Measurements from ENCODE around the gene GSG1L. TPM values are rescaled to one million over a fixed set of nuclear protein-coding genes. Genes with fewer than 3 reads are reported as not detected.

GSG1L gene
- total RNA-seq, 1 donor from 2014 or later, result not detected

DNA sequence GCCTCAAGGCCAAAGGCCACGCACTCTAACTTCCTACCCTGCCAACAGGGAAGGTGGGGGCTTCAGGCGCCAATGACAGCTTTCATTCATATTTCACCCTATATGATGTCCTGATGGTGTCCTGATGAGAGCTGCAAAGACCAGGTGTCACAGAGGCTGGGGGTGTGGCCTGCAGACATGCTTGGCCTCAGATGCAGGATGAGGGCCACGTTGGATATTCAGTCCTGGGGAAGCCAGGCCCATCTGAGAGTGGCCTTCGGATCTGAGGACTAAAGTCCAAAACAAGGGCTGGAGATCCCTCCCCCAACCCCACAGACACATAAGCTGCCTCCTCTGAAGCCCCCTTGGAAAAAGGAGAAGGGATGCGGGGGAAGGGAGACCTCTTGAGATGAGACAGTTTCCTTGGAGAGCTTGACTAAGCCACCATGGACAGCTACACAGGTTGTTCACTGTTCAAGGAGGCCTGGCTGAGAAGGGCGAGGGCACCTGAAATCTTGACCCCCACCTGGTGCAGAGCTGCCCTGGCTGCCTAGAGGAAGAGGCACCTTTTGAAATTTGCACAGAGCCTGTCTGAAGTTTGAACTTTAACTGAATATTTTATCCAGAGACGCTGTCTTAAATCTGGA is 24.3 kb upstream of the GSG1L start:
- DNase-seq (ENCODE audit: low spot score), result no peak
- Mint-ChIP-seq H3K4me1 (ENCODE audit: low read depth) (no peaks in the 10 kb centered on the region), H3K27ac (no peak overlapping the region), H3K4me3 (no peak overlapping the region), H3K36me3 (ENCODE audit: low read depth) (peaks cover 5% of the 10 kb centered on the region), H3K27me3 (ENCODE audit: insufficient read depth) (no peaks in the 10 kb centered on the region), H3K9me3 (peaks cover 8% of the 10 kb centered on the region)
- intact Hi-C loops (cut with micrococcal nuclease), result no loop called here

DNA sequence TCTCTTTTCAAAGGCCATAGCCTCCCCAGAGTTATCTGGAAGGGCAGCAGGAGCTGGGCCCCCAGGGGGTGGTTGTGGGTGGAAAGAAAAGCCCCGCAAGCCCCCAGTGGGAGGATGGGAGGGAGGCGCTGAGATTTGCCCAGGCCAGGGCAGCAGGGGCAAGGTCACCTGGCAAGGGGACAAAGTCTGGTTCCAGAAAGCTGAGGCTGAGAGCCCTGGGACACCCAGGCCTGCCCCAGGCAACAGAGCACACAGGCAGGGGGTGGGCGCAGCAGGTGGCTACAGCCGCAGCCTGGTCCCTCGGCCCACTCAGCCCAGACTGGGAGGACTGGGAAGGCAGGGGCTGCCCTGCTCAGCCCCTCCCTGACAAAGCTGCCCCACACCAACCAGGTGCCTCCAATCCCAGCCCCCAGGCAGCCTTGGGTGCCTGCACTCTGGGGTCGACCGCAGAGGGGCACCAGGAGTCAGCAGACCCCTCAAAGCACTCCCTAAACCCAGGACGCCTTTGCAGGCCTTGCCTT is 23.7 kb upstream of the GSG1L start:
- no peaks in the 10 kb centered on the region for H3K27me3 Mint-ChIP-seq (ENCODE audit: insufficient read depth)
- H3K36me3 Mint-ChIP-seq (ENCODE audit: low read depth), result peaks cover 5% of the 10 kb centered on the region
- H3K4me3 Mint-ChIP-seq, result no peak overlapping the region
- no peak for DNase-seq (ENCODE audit: low spot score)
- H3K27ac Mint-ChIP-seq, result no peak overlapping the region
- intact Hi-C loops (cut with micrococcal nuclease), result no loop called here
- peaks cover 8% of the 10 kb centered on the region for H3K9me3 Mint-ChIP-seq
- H3K4me1 Mint-ChIP-seq (ENCODE audit: low read depth), result no peaks in the 10 kb centered on the region

DNA sequence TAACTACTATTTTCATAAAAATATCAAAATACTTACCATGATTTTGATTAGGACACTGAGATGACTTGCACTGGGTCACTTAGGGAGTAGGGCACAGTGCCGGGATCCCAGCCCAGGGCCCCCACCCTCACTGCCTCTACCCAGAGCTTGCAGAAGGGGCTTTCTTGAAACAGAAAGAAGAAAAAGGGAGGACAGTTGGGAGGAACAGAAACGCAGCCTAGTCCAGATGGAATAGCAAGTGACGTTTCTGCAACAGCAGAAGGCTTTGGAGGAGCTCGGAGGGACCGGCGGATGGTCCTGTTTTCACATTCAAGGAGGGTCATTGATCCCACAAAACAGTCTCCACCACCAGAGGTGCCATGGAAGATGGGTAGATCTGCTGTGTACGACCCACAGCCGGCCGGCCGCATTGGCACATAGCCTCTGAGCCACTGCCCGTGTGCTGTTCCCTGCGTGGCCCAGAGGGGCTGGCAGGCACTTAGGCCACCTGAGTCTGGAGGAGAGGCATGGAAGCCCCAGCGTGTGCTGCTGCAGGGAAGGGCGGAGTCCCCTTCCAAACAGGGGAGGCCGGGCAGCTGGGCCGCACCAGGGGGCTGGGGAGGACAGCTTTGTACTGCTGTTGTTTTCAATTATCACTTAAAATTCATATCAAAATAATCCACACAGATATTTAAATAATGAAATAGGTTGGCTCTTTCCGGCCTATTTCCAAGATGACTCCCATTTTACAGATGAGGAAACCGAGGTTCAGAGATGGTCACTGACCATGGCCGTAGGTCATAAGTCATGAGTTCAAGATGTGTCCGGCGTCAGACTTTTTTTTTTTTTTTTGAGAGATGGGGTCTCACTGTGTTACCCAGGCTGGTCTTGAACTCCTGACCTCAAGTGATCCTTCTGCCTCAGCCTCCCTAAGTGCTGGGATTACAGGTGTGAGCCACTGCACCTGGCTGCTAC is 22.9 kb upstream of the GSG1L start:
- H3K27ac Mint-ChIP-seq, result no peak overlapping the region
- intact Hi-C loops (cut with micrococcal nuclease), result no loop called here

DNA sequence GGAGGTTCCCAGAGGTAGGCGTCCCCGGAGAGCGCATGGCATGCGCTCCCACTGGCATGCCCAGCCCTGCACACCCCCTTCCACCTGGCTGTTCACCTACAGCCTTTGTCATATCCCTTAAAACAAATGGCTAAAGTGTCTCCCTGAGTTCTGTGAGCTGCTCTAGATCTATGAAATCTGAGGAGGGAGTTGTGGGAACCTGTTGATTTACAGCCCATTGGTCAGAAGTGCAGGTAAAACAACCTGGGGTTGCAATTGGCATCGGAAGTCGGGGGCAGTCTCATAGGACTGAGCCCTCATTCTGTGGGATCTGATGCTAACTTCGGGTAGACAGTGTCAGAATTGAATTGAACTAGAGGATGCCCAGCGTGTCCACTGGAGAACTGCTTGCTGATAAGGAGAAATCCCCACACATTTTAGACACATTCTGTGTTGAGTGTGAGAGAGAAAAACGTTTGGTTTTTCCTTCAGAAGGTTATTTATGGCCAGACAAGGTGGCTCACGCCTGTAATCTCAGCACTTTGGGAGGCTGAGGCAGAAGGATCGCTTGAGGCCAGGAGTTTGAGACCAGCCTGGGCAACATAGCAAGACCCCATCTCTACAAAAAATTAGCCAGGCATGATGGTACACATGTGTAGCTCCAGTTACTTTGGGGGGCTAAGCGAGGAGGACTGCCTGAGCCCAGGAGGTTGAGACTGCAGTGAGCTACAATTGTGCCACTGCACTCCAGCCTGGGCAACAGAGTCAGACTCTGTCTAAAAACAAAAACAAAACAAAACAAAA is 22.1 kb upstream of the GSG1L start:
- Mint-ChIP-seq H3K27ac (no peak overlapping the region), H3K4me3 (no peak overlapping the region), H3K9me3 (peaks cover 8% of the 10 kb centered on the region), H3K36me3 (ENCODE audit: low read depth) (peaks cover 5% of the 10 kb centered on the region), H3K4me1 (ENCODE audit: low read depth) (no peaks in the 10 kb centered on the region), H3K27me3 (ENCODE audit: insufficient read depth) (no peaks in the 10 kb centered on the region)
- DNase-seq (ENCODE audit: low spot score), result no peak
- intact Hi-C loops (cut with micrococcal nuclease), result no loop called here

More for the DNA sequence above, 22.9 kb upstream of the GSG1L start:
- H3K4me3 Mint-ChIP-seq, result no peak overlapping the region
- H3K4me1 Mint-ChIP-seq (ENCODE audit: low read depth), result no peaks in the 10 kb centered on the region
- no peak for DNase-seq (ENCODE audit: low spot score)
- peaks cover 8% of the 10 kb centered on the region for H3K9me3 Mint-ChIP-seq
- H3K27me3 Mint-ChIP-seq (ENCODE audit: insufficient read depth), result no peaks in the 10 kb centered on the region
- H3K36me3 Mint-ChIP-seq (ENCODE audit: low read depth), result peaks cover 5% of the 10 kb centered on the region

DNA sequence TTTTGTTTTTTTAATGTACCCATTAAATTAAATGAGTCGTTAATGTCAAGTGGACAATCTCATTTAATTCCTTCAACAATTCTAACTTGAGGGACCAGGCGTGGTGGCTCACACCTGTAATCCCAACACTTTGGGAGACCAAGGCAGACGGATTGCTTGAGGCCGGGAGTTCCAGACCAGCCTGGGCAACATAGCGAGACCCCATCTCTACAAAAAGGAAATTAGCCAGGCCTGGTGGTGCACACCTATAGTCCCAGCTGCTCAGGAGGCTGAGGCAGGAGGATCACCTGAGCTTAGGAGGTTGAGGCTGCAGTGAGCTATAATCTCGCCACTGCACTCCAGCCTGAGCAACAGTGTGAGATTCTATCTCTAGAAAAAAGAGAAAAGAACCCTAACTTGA is 20.7 kb upstream of the GSG1L start:
- H3K4me1 Mint-ChIP-seq (ENCODE audit: low read depth), result no peaks in the 10 kb centered on the region
- intact Hi-C loops (cut with micrococcal nuclease), result no loop called here
- DNase-seq (ENCODE audit: low spot score), result no peak
- H3K4me3 Mint-ChIP-seq, result no peak overlapping the region
- H3K27ac Mint-ChIP-seq, result no peak overlapping the region
- no peaks in the 10 kb centered on the region for H3K27me3 Mint-ChIP-seq (ENCODE audit: insufficient read depth)
- H3K9me3 Mint-ChIP-seq, result peaks cover under 1% of the 10 kb centered on the region
- H3K36me3 Mint-ChIP-seq (ENCODE audit: low read depth), result no peaks in the 10 kb centered on the region

DNA sequence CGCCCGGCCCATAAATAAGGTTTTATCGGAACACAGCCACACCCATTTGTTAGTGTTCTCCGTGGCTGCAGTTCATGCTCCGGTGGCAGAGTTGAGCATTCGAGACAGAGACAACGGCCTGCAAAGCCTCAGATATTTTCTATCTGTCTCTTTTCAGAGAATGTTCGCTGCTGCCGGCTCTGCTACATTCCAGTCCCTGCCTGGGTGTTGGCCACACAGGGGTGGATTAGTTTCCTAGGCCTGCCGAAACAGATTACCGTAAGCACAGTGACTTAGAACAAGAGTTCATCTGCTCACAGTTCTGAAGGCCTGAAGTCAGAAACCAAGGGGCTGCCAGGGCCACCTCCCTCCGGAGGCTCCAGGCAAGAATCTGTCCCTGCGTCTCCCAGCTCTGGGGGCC is 19.1 kb upstream of the GSG1L start:
- H3K27ac Mint-ChIP-seq, result no peak overlapping the region
- DNase-seq (ENCODE audit: low spot score), result no peak
- intact Hi-C loops (cut with micrococcal nuclease), result no loop called here
- H3K9me3 Mint-ChIP-seq, result no peaks in the 10 kb centered on the region
- no peaks in the 10 kb centered on the region for H3K36me3 Mint-ChIP-seq (ENCODE audit: low read depth)
- H3K4me1 Mint-ChIP-seq (ENCODE audit: low read depth), result no peaks in the 10 kb centered on the region
- H3K27me3 Mint-ChIP-seq (ENCODE audit: insufficient read depth), result no peaks in the 10 kb centered on the region
- H3K4me3 Mint-ChIP-seq, result no peak overlapping the region

DNA sequence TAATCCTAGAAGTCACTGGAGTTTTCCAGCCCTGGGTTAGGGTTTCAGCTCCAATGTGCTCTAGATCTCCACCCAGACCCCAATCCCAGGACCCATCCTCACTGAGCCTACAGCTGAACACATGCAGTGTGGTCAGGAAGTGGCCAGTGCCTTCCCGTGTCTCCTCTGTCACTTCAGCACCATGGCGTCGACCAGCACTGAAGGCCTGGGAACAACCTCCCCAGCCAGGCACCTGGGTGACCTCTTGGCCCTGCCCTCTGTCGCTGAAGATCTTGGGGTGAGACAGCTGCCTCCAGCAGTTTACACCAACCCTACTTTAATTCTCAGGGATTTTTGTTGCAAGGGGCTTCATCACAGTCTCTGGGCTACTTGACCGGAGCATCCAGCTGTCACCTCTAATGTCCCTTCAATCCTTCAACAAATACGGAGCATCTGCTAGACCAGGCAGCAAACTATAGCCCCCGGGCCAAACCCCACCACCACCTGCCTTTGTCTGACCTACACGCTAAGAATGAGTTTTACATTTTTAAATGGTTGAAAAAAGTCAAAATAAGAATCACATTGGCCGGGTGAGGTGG is 18.0 kb upstream of the GSG1L start:
- no peaks in the 10 kb centered on the region for H3K4me1 Mint-ChIP-seq (ENCODE audit: low read depth)
- no peak for DNase-seq (ENCODE audit: low spot score)
- no peaks in the 10 kb centered on the region for H3K9me3 Mint-ChIP-seq
- H3K27me3 Mint-ChIP-seq (ENCODE audit: insufficient read depth), result peaks cover 3% of the 10 kb centered on the region
- no peak overlapping the region for H3K4me3 Mint-ChIP-seq
- no peaks in the 10 kb centered on the region for H3K36me3 Mint-ChIP-seq (ENCODE audit: low read depth)
- H3K27ac Mint-ChIP-seq, result no peak overlapping the region
- intact Hi-C loops (cut with micrococcal nuclease), result no loop called here

DNA sequence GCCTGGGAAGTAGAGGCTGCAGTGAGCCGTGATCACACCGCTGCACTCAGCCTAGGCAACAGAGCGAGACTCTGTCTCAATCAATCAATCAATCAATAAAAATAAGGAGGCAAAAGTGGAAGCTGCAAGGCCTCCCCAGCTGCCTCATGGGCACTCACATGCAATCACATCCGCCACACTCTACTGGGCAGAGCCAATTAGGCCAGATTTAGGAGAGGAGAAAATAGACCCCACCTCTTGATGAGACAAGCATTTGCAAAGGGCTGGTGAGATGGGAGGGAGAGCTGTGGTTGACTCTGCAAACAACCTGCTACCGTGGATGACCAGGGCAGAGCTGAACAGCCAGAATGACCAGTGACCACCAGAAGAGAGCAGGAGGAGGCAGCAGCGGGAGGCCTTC is 14.7 kb upstream of the GSG1L start:
- Mint-ChIP-seq H3K4me3 (no peak overlapping the region), H3K27me3 (ENCODE audit: insufficient read depth) (peaks cover 3% of the 10 kb centered on the region), H3K27ac (no peak overlapping the region), H3K9me3 (no peaks in the 10 kb centered on the region), H3K4me1 (ENCODE audit: low read depth) (no peaks in the 10 kb centered on the region), H3K36me3 (ENCODE audit: low read depth) (no peaks in the 10 kb centered on the region)
- no peak for DNase-seq (ENCODE audit: low spot score)
- intact Hi-C loops (cut with micrococcal nuclease), result no loop called here

DNA sequence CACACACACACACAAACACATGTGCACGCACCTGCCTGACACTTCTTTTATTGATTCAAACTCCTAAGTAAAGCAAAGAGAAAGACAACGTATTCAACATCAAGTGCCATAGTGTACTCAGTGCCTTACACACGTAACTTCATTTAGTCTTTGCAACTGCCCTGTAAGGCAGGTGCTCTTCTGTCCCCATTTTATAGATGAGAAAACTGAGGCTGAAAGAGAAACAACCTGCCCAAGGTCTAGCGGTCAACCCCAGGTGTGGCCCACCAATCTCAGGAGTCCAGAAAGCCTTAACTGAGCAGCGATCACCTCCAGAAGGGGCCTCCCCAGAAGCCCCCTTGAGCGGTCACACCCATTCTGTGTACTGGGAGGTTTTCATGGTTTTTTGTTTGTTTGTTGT is 10.3 kb upstream of the GSG1L start:
- intact Hi-C loops (cut with micrococcal nuclease), result no loop called here
- H3K9me3 Mint-ChIP-seq, result no peaks in the 10 kb centered on the region
- peaks cover 5% of the 10 kb centered on the region for H3K27me3 Mint-ChIP-seq (ENCODE audit: insufficient read depth)
- no peak overlapping the region for H3K4me3 Mint-ChIP-seq
- no peaks in the 10 kb centered on the region for H3K36me3 Mint-ChIP-seq (ENCODE audit: low read depth)
- DNase-seq (ENCODE audit: low spot score), result no peak
- H3K27ac Mint-ChIP-seq, result no peak overlapping the region
- H3K4me1 Mint-ChIP-seq (ENCODE audit: low read depth), result no peaks in the 10 kb centered on the region

DNA sequence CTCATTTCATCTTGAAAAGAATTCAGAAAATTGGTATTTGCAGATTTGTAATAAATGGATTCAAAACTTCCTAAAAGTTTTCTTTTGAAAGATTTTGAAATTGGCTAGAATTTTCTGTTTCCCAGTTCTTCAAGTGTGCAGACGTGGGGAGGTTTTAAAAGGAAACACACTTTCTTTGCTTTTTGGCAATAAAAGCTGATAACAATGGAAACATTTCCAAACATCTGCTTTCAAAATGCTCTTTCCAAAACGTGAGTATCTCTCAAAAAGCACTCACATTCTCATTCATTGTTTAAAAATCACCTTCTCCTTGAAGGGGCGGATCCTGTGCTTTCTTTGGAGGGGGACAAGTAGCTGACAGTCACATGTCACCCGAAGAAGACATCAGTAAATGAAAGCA is 8.6 kb upstream of the GSG1L start:
- no peaks in the 10 kb centered on the region for H3K4me1 Mint-ChIP-seq (ENCODE audit: low read depth)
- H3K9me3 Mint-ChIP-seq, result no peaks in the 10 kb centered on the region
- no peaks in the 10 kb centered on the region for H3K36me3 Mint-ChIP-seq (ENCODE audit: low read depth)
- intact Hi-C loops (cut with micrococcal nuclease), result no loop called here
- no peak overlapping the region for H3K4me3 Mint-ChIP-seq
- no peak overlapping the region for H3K27ac Mint-ChIP-seq
- H3K27me3 Mint-ChIP-seq (ENCODE audit: insufficient read depth), result peaks cover 5% of the 10 kb centered on the region
- no peak for DNase-seq (ENCODE audit: low spot score)

DNA sequence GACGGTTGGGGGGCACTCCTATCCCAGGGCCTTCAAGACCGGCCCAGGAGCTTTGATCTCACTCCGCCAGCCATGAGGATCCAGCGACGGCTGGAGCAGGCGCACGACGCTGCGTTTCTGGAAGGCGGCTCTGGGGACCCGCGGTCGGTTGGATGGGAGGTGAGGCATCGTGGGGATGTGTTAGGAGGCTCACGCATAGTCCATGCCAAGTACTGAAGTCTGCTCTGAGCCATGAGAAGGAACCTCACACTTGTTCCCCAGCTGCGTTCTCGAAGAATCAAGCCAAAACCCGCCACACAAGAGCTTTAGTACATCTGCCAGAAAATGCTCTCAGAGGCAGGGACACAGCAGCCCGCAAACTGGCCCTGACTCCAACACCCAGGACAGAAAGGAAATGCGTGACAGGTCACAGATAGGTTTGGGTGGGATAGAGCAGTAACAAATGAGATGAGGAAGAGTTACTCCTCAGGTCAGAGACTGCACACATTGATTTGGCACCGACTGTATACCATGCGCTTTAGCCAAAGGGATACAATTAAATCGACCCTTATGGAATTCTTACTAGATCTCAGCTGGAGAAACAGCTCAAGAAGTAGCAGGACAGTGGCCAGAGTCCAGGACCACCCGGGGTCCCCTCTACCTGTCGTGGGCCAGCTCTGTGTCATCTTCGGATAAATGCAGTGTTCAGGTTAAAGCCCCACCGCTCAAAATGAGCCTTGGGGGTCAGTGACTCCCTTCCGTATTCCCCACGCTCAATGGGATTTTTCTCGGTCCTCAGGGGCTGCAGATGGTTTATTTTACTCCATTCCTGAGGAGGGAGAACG is 6.7 kb upstream of the GSG1L start:
- intact Hi-C loops (cut with micrococcal nuclease), result loop anchor here (1.0 kb wide), 2 partner anchors 98 to 431 kb away; no protein-coding TSS in a partner anchor
- DNase-seq (ENCODE audit: low spot score), result no peak
- H3K36me3 Mint-ChIP-seq (ENCODE audit: low read depth), result no peaks in the 10 kb centered on the region

DNA sequence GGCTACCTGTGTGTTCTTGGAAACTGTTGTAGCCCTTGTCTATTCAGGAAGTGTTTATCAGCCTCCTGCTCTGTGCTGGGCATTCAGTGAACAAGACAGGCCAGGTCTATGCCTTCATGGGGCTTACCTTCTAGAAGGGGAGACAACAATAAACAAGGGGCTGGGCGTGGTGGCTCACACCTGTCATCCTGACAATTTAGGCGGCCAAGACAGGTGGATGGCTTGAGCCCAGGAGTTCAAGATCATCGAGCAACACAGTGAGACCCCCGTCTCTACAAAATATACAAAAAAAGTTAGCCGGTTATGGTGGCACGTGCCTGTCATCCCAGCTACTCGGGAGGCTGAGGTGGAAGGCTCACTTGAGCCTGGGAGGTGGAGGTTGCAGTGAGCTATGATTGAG is 5.5 kb upstream of the GSG1L start:
- intact Hi-C loops (cut with micrococcal nuclease), result no loop called here
- no peaks in the 10 kb centered on the region for H3K36me3 Mint-ChIP-seq (ENCODE audit: low read depth)
- no peak overlapping the region for H3K27ac Mint-ChIP-seq
- no peak overlapping the region for H3K4me3 Mint-ChIP-seq
- DNase-seq (ENCODE audit: low spot score), result no peak
- no peaks in the 10 kb centered on the region for H3K4me1 Mint-ChIP-seq (ENCODE audit: low read depth)
- H3K27me3 Mint-ChIP-seq (ENCODE audit: insufficient read depth), result peaks cover 19% of the 10 kb centered on the region
- no peaks in the 10 kb centered on the region for H3K9me3 Mint-ChIP-seq

More for the DNA sequence above, 6.7 kb upstream of the GSG1L start:
- no peak overlapping the region for H3K27ac Mint-ChIP-seq
- no peaks in the 10 kb centered on the region for H3K4me1 Mint-ChIP-seq (ENCODE audit: low read depth)
- no peaks in the 10 kb centered on the region for H3K9me3 Mint-ChIP-seq
- peaks cover 7% of the 10 kb centered on the region for H3K27me3 Mint-ChIP-seq (ENCODE audit: insufficient read depth)
- no peak overlapping the region for H3K4me3 Mint-ChIP-seq

All from activated T-helper 1 cell treated with anti-CD3 and anti-CD28 coated beads, Interleukin-12 subunit alpha, Interleukin-12 subunit beta, Interleukin-2, Interleukin-4 antibody, amounts not matched to agents 30 ng/mL and 10 ng/mL and 1 ng/mL, durations not matched to agents 14 hours and 24 hours and 36 hours (primary cell).